Retinal pigment epithelial cell (primary cell): ENCODE results near the gene RSPH3.

Experiments
- DNase-seq: peaks from one replicate; pipeline ENCODE4 v3.0.0-alpha.2; 2010; ENCODE audit warnings: low read depth
- H3K4me3 ChIP-seq: 2 replicates; pipeline ENCODE4 v1.5.1; 2011; ENCODE audit warnings: mild to moderate bottlenecking, low read length, control low read depth, moderate library complexity
- CTCF ChIP-seq: conservative IDR thresholded peaks from 2 replicates; pipeline ENCODE4 v1.5.1; 2011; ENCODE audit warnings: low read depth, low read length, control low read depth, inconsistent platforms

The RSPH3 gene

GRCh38 chr6:158926414-158926813, 73.6 kb downstream of the RSPH3 start:
- no peak for TF ChIP-seq CTCF
- DNase-seq: no peak
- H3K4me3 ChIP-seq: no peak overlapping the region

- H3K4me3 ChIP-seq: no peak overlapping the region
- DNase-seq: no peak
- no peak for TF ChIP-seq CTCF
Measured at GRCh38 chr6:158924499-158925455, 75.2 kb downstream of the RSPH3 start.

- DNase-seq: no peak
- H3K4me3 ChIP-seq: no peak overlapping the region
- TF ChIP-seq CTCF: no peak
Measured at GRCh38 chr6:158923805-158924498, 76.0 kb downstream of the RSPH3 start.
